Ishikawa (cell line): ENCODE data around the gene ANGPT4.
A peak's percentile ranks its signal among the peaks of the same experiment; 100 is the strongest.

ENCODE experiments used
- CEBPB ChIP-seq: IDR thresholded peaks from 2 replicates; pipeline ENCODE4 v1.6.1; 2012
- CREB1 ChIP-seq: IDR thresholded peaks from 2 replicates; pipeline ENCODE4 v1.6.1; 2012; ENCODE audit warnings: low read depth
- EGR1 ChIP-seq: IDR thresholded peaks from 2 replicates; pipeline ENCODE4 v1.6.1; 2012
- EP300 ChIP-seq: IDR thresholded peaks from 2 replicates; pipeline ENCODE4 v1.6.1; 2012; ENCODE audit warnings: borderline replicate concordance
- FOXM1 ChIP-seq: IDR thresholded peaks from 2 replicates; pipeline ENCODE4 v1.6.1; 2012; ENCODE audit warnings: low read depth, borderline replicate concordance
- NFIC ChIP-seq: IDR thresholded peaks from 2 replicates; pipeline ENCODE4 v1.6.1; 2012
- RAD21 ChIP-seq: IDR thresholded peaks from 2 replicates; pipeline ENCODE4 v1.6.1; 2012; ENCODE audit warnings: low read depth
- TAF1 ChIP-seq: IDR thresholded peaks from 2 replicates; pipeline ENCODE4 v1.6.1; 2012; ENCODE audit warnings: low read depth, mild to moderate bottlenecking
- TCF12 ChIP-seq: IDR thresholded peaks from 2 replicates; pipeline ENCODE4 v1.6.1; 2012; ENCODE audit warnings: low read depth
- TEAD4 ChIP-seq: IDR thresholded peaks from 2 replicates; pipeline ENCODE4 v1.6.1; 2012
- YY1 ChIP-seq: IDR thresholded peaks from 2 replicates; pipeline ENCODE4 v1.6.1; 2012; ENCODE audit warnings: low read depth
- ZBTB7A ChIP-seq: IDR thresholded peaks from 2 replicates; pipeline ENCODE4 v1.6.1; 2012; ENCODE audit warnings: low read depth
- TF ChIP-seq, protein P1 (sequence below): IDR thresholded peaks from 2 replicates; pipeline ENCODE4 v1.6.1; 2012
- TF ChIP-seq, protein P2 (sequence below): IDR thresholded peaks from 2 replicates; pipeline ENCODE4 v1.6.1; 2012
- TF ChIP-seq, protein P3 (sequence below): IDR thresholded peaks from 2 replicates; pipeline ENCODE4 v1.6.1; 2012; ENCODE audit warnings: low read depth, mild to moderate bottlenecking

The ANGPT4 gene

DNA sequence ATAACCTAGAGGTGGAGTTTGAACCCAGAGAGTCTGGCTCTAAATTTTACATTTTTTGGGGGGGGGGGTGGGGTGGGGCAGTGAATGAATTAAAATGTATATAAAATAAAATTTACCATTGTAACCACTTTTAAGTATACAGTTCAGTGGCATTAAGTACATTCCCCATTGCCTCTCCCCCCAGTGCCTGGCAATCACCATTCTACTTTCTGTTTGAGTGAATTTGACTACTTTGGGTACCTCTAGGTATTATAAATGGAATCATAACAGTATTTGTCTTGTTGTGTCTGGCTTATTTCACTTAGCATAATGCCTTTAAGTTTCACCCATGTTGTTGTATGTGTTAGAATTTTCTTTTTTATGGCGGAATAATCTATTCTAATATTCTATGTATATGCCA is 79.9 kb downstream of the ANGPT4 start:
- TF ChIP-seq EGR1 (no peak), EP300 (no peak), TAF1 (no peak), CREB1 (no peak), TCF12 (no peak), YY1 (no peak), NFIC (no peak), ZBTB7A (no peak), FOXM1 (no peak), CEBPB (no peak), RAD21 (no peak), TEAD4 (no peak)
- TF ChIP-seq, protein P1, sequence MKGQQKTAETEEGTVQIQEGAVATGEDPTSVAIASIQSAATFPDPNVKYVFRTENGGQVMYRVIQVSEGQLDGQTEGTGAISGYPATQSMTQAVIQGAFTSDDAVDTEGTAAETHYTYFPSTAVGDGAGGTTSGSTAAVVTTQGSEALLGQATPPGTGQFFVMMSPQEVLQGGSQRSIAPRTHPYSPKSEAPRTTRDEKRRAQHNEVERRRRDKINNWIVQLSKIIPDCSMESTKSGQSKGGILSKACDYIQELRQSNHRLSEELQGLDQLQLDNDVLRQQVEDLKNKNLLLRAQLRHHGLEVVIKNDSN: no peak
- TF ChIP-seq, protein P2, sequence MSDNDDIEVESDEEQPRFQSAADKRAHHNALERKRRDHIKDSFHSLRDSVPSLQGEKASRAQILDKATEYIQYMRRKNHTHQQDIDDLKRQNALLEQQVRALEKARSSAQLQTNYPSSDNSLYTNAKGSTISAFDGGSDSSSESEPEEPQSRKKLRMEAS: no peak
- TF ChIP-seq, protein P3, sequence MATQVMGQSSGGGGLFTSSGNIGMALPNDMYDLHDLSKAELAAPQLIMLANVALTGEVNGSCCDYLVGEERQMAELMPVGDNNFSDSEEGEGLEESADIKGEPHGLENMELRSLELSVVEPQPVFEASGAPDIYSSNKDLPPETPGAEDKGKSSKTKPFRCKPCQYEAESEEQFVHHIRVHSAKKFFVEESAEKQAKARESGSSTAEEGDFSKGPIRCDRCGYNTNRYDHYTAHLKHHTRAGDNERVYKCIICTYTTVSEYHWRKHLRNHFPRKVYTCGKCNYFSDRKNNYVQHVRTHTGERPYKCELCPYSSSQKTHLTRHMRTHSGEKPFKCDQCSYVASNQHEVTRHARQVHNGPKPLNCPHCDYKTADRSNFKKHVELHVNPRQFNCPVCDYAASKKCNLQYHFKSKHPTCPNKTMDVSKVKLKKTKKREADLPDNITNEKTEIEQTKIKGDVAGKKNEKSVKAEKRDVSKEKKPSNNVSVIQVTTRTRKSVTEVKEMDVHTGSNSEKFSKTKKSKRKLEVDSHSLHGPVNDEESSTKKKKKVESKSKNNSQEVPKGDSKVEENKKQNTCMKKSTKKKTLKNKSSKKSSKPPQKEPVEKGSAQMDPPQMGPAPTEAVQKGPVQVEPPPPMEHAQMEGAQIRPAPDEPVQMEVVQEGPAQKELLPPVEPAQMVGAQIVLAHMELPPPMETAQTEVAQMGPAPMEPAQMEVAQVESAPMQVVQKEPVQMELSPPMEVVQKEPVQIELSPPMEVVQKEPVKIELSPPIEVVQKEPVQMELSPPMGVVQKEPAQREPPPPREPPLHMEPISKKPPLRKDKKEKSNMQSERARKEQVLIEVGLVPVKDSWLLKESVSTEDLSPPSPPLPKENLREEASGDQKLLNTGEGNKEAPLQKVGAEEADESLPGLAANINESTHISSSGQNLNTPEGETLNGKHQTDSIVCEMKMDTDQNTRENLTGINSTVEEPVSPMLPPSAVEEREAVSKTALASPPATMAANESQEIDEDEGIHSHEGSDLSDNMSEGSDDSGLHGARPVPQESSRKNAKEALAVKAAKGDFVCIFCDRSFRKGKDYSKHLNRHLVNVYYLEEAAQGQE: no peak

DNA sequence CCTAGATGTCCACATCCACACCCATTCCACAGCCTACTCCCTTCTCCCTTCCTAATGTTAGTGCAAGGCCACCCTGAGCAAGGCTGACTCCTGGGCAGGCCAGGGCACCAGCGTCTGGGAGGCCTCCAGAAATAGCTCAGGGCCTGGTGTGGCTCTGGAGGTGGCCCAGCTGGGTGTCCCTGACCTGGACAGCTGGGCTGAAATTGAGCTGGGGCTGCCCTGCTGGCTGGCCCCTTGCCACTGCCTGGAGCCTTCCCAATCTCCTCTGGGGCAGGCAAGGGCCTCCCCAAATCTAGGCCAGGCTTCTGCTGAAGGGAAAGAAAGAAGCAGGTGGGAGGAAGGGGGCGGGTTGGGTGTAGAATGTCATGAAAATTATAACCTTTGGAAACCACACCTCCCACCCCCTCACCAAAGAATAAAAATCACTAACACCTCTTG is 80.5 kb downstream of the ANGPT4 start:
- TF ChIP-seq NFIC: peak; percentile 41
- no peak for TF ChIP-seq EP300
- TF ChIP-seq EGR1: peak; percentile 60; the same call in 1 of the 2 replicates

DNA sequence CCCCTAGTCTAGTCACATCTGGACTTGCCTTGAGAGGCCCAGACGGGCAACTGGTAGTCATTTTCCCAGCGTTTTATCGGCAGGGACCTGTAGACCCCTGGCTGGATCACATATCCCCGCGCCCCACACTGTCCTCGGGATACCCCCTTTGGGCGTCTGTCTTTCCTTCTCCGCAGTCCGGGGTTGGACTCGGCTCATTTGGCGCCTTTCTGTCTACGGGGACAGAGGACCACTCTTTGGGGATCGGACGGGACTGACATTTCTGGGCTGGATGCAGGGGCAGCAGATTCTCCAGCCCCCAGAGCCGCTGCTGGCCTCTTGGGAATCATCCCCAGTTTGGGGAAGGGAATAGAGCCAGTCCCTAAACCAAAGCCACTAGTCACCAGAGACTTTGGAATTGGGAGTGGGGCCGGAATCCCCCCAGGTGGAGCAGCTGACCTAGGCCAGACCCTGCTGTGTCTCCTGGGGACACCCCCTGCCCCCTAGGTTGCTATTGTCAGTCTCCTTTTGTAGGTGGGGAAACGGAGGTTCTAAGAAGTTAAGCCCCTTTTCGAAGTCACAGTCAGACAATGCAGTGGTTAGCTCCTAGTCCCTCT is 81.9 kb downstream of the ANGPT4 start:
- TF ChIP-seq RAD21 (no peak), ZBTB7A (peak; percentile 13; the same call in 1 of the 2 replicates)

DNA sequence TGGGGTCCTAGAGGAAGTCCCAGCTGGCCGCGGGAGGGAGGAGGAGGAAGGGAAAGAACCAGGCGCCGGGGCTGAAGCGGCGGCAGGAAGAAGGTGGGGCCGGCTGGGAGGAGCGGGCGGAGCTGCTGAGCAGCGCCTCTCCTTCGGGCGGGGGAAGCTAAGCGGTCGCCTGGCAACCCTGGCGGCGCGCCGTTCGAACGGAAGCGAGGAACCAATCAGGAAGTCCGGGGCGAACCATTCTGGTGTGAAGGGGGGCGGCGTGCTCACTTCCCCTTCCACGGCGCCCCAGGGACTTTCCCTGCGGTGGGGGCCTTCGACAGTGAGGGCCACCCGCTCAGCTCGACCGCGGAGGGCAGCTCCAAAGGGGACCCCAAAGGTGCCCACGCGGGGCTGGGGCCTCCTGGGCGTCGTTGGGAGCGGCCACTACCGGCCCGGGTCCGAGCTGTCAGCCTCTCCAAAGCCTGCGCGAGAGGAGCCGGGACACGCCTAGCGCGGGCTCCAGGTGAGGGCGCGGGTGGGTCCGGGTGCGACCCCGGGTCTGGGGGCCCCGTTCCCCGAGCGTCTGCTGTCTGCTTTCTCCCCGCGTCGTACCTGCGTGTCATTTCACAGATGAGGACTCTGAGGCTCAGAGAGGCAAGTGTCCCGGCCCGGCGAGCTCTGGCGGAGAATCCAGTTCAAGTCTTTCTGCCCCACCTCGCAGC is 82.5 kb downstream of the ANGPT4 start, which contains the start of gene FAM110A:
Gene FAM110A, plus strand, starts transcription at position 266 of the 701 bp plus-strand sequence. CDS start 11,090 bp downstream, outside the sequence.
- TF ChIP-seq YY1: no peak
- TF ChIP-seq TEAD4: no peak
- TF ChIP-seq RAD21: no peak
- TF ChIP-seq, protein P2: peak; percentile 65; the same call in 1 of the 2 replicates
- no peak for TF ChIP-seq CEBPB
- no peak for TF ChIP-seq EP300
- TF ChIP-seq, protein P1: no peak
- peak; percentile 91 for TF ChIP-seq ZBTB7A
- TF ChIP-seq CREB1: no peak
- TF ChIP-seq, protein P3: no peak
- peak; percentile 21; the same call in 1 of the 2 replicates for TF ChIP-seq TCF12
- no peak for TF ChIP-seq NFIC
- TF ChIP-seq FOXM1: peak; percentile 98
- no peak; the same call in 1 of the 2 replicates for TF ChIP-seq TAF1
- TF ChIP-seq EGR1: no peak

DNA sequence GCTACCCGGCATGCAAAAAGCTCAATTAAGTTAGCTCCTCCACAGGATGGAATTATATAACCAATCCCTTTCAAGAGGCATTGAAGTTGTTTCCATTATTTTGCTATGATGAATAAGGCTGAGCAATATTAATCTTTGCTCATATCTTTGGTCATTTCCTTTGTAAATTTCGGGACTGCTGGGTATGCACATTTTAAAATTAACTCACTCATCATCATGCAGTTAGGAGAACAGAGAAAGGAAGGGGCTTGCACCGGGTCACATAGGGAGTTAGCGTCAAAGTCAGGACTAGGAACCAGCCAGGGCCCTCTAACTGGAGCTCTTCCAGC is 83.0 kb downstream of the ANGPT4 start:
- TF ChIP-seq TAF1 (no peak), ZBTB7A (no peak), TCF12 (no peak), FOXM1 (no peak), NFIC (no peak), YY1 (no peak), EP300 (no peak), CREB1 (no peak), TEAD4 (no peak), EGR1 (no peak), CEBPB (no peak), RAD21 (no peak)
- TF ChIP-seq, protein P1: no peak
- TF ChIP-seq, protein P3: no peak
- TF ChIP-seq, protein P2: no peak
